ENCODE data around the gene ALDH3A1.
"Not testable (repeated sequence)": the region's sequence is repeated elsewhere in the genome, so short reads cannot be mapped to it uniquely, and the experiment has no call there.

ALDH3A1 gene

GRCh38 chr17:19747829-19748806, at the start of gene ALDH3A1:
Gene ALDH3A1, minus strand, starts transcription at chr17:19748298. Its CDS starts 3,169 bp downstream, at chr17:19745129.
- DNase-seq = no peak

- no peak for DNase-seq
These were observed 48.4 kb upstream of the ALDH3A1 start for GRCh38 chr17:19796457-19796856.

- DNase-seq = no peak
These were observed 43.9 kb upstream of the ALDH3A1 start for GRCh38 chr17:19791918-19792550.

GRCh38 chr17:19787733-19788357, 39.7 kb upstream of the ALDH3A1 start:
- no peak for DNase-seq

GRCh38 chr17:19785854-19786253, 37.8 kb upstream of the ALDH3A1 start:
- no peak for DNase-seq

GRCh38 chr17:19781488-19782458, 33.7 kb upstream of the ALDH3A1 start:
- DNase-seq = no peak

- DNase-seq = no peak
These were observed 32.7 kb upstream of the ALDH3A1 start for GRCh38 chr17:19780846-19781245.

- DNase-seq = no peak
These were observed 25.4 kb upstream of the ALDH3A1 start for GRCh38 chr17:19773534-19773933.

GRCh38 chr17:19771971-19772630, 24.0 kb upstream of the ALDH3A1 start:
- no peak for DNase-seq

- no peak for DNase-seq
These were observed 23.1 kb upstream of the ALDH3A1 start for GRCh38 chr17:19770985-19771735.

GRCh38 chr17:19769946-19770652, 22.0 kb upstream of the ALDH3A1 start:
- DNase-seq = no peak

- no peak for DNase-seq
These were observed 20.1 kb upstream of the ALDH3A1 start for GRCh38 chr17:19768046-19768782.

- peak; percentile 46 for DNase-seq
These were observed 18.5 kb upstream of the ALDH3A1 start for GRCh38 chr17:19766421-19767270.

- DNase-seq = no peak
These were observed 17.9 kb upstream of the ALDH3A1 start for GRCh38 chr17:19766016-19766415.

- DNase-seq = not testable (repeated sequence)
These were observed 15.9 kb upstream of the ALDH3A1 start for GRCh38 chr17:19763991-19764390.

- DNase-seq = no peak
These were observed 15.3 kb upstream of the ALDH3A1 start for GRCh38 chr17:19763416-19763815.

GRCh38 chr17:19762515-19762961, 14.4 kb upstream of the ALDH3A1 start:
- DNase-seq = no peak

GRCh38 chr17:19760746-19761145, 12.6 kb upstream of the ALDH3A1 start:
- DNase-seq = no peak
